Measurements from ENCODE around the gene EPS8.
"Not testable (repeated sequence)": the region's sequence is repeated elsewhere in the genome, so short reads cannot be mapped to it uniquely, and the experiment has no call there.

EPS8 gene

DNA sequence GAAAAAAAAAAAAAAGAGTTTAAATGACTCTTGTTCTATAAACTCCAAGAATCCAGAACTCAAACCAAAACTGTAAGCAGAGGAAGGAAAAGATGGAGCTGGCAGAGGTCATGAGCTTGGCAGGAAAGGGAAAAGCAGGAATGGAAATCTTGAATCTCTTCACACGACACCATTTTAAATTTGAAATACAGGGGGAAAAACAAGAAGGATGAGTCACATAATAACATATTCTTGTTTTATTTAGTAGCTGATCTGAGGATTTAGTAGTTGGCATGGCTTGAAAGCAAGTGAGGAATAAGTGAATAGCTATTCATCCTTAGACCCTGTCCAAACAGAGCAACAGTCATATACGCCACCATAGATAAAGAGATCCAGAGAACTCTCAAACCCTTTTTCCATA, 35.0 kb downstream of the EPS8 start:
- DNase-seq, result peak; percentile 38

DNA sequence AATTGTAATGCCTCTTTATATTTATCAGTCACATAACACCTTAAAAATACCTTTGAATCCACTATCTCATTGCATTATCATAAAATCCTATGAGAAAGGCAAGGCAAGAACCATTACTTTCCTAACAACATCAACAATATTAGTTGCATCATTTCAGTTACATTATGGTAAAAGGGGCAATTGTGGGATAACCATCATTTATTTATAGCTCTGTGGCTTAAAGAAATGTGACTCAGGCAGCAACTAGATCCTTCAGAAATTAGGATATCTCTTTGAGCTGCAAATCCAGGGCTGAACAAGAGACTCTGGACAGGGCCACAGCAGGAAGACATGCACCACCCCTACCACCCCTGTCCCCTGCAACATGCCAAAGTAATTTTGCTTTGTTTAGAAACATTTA, 36.4 kb downstream of the EPS8 start:
- peak; percentile 74 for DNase-seq

DNA sequence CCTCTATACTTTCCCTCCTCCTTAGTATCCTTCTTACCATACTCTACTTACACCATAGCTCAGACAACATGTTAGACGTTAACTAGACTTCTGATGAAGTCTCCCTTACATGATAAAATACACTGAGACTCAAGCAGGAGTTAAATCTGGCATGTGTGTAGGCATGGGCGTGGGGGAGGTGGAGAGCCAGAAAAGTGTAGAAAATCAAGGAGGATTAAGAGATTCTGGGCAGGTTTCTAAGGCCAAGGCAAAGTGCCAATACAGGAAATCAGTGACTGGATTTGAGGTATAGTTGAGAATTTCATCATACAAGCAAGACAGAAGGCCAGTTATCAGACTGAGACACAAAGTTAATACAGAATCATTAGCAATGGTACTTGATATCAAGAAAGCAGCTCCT, 37.4 kb downstream of the EPS8 start:
- DNase-seq, result peak; percentile 72

DNA sequence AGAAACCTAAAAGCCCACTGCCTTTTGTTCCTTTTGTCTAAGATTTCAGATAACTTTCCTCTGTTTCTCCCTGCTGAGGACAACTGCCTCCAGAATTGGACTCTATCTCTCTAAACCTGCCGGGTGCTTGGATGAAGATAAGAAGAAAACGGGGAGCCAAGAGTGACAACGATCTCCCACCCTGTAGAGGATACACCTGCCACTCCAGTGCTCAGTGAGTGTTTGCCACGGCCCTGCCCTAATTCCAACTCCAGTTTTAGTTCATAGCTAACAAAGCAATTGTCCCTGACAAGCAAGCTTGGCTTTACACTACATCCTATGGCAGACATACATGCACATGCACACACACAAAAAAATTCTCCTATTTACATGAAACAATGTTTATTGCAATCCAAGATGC, 39.3 kb downstream of the EPS8 start:
- no peak for DNase-seq

DNA sequence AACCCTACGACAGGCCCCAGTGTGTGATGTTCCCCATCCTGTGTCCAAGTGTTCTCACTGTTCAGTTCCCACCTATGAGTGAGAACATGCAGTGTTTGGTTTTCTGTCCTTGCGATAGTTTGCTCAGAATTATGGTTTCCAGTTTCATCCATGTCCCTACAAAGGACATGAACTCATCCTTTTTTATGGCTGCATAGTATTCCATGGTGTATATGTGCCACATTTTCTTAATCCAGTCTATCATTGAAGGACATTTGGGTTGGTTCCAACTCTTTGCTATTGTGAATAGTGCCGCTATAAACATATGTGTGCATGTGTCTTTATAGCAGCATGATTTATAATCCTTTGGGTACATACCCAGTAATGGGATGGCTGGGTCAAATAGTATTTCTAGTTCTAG, 47.3 kb downstream of the EPS8 start:
- not testable (repeated sequence) for DNase-seq

DNA sequence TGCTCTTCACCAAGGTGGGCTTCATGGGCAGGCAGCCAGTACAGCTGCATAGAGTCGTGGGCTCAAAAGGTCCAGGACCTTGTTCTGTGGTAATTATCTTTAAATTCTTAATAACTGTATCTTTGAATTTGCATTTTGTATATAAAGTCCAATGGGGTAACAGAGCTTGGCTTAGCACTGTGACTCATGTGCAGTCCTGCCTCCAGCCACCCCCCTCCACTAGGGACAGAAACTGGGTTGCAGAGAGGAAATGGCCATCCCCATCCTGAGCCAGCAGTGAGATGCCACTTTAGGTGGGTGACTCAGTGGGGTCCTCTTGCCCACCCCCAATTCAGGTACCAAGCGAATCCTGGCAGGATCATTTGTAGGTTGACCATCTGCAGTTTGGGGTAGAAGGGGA, 48.1 kb downstream of the EPS8 start:
- DNase-seq, result no peak

DNA sequence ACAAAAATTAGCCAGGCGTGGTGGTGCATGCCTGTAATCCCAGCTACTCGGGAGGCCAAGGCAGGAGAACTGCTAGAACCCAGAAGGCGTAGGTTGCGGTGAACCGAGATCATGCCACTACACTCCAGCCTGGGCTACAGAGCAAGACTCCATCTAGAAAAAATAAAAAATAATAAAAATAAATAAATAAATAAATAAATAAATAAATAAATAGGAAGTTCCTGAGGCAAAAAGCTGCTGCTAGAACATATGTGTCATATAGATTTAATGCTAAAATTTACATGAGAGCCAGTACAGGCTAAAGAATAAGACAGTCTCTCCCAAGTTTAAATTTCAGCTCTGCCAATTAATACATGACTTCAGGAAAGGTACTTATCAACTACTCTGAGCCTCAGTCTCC, 48.8 kb downstream of the EPS8 start:
- DNase-seq, result not testable (repeated sequence)

DNA sequence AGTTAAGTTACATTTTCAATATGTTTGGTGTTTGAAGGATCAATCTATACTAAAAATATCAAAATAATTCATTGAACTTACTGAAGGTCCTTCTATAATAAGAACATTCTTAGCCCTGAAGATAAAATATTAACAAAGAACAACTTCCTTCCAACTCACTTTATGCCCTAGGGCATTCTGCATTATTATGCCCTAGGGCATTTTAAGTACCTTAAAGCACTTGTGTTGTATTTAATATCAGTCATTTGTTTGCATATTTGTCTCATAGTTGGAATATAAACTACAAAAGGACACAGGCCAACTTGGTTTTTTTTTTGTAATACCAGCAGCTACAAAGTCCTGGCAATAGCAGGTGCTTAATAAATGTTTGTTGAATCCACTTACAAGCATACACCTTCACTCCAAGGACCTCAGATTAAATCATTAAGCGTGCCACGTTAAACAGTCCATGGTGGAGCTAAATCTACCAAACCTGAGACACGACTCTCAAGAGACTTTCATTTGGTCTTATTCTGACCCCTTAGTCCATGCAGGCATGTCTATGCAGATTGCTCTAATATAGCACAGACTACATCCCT, 50.7 kb downstream of the EPS8 start:
- no peak for DNase-seq

DNA sequence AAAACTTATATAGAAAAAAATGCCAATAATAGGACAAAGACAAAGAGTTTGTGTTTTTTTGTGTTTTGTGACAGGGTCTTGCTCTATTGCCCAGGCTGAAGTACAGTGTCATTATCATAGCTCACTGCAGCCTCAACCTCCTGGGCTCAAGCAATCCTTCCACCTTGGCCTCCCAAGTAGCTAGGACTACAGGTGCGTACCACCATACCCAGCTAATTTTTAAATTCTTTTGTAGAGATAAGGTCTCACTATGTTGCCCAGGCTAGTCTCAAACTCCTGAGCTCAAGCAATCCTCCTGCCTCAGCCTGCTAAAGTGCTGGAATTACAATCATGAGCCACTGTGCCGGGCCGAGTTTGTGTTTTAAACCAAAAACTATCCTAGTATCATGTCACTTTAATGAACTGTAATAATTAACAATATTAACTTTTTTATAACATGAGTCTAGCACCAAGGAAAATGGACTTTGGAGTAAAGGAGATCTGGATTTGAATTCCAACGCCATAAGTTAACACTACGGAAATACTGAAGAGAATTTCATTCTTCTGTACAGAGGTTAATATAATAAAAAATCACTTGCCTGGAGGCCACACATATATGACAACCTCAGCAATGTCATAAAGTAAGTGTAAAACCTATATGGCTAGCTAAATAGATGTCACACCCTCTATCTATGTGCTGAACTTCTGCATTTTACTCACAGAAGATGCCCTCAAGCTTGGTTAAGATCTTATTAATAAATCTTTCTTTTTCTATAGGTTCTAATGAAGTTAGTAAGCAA, 53.2 kb downstream of the EPS8 start:
- DNase-seq, result no peak

DNA sequence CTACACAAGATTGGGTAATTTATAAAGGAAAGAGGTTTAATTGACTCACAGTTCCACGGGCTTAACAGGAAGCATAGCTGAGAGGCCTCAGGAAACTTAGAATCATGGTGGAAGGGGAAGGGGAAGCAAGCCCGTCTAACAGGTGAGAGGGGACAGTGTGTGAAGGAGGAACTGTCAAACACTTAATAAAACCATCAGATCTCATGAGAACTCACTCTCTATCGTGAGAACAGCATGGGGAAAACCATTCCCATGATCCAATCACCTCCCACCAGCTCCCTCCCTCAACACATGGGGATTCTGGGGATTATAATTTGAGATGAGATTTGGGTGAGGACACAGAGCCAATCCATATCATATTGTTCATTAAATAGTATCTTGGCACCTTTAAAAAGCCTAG, 56.1 kb downstream of the EPS8 start:
- no peak for DNase-seq

DNA sequence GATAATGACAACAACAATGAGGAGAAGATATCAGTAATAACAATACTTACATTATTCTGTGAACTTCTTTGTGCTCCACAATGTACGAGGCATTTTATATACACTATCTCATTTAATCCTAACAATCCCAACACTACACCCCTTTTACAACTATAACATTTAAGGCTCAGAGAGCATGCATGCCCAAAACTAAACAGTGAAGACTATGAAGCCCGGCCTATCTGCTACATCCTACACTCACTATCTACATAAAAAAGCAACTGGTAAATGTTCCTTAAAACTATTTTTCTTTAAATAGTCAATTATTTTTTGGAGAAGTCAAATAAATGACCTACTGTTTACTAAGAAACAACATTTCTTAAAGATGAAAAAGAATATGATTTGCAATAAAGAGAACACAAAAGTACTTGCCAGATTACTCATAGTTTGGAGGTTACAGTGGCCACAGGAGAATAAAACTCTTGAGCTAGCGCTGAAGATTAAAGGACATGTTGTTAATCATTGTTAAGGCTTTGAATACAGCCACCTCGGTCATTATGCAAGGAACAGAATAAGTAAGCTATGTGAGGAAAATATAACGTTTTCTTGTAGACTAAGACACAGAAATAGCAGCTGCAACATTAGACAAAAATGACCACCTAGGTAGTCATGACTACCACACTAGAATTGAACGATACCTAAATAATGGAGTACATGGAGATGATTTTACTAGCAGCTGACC, 56.7 kb downstream of the EPS8 start:
- DNase-seq, result peak; percentile 50

DNA sequence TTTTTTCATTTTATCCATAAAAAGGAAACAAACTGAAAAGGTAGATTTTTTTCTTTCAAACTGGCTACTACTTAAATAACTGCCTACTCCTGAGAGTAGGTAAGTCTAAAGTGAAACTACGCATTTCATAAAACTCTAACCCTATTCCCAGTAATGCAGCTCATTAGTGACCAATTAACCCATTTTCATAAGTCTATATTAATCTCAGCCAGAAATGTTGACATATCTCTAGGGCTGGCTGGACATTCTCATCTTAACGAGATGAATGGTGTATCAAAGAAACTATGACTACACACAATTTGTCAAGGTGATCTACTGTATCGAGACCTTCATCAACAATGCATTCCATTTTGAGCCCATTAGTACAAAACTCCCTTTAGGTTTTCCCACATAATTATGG, 57.2 kb downstream of the EPS8 start:
- no peak for DNase-seq

DNA sequence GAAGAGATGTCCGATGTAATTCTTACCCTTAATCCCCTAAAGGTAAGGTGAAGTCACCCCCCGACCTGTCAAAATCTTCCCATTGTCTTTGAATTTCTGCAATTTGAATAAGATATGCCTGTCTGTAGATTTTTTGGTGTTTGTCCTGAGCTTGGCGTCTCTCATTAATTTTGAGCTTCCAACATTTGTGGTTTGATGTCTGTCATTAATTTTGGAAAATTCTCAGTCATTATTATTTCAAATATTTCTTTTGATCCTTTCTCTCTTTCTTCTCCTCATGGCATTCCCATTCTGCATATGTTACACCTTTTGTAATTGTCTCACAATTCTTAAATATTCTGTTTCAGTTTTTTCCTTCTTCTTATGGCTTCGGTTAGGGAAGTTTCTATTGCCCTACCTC, 60.1 kb downstream of the EPS8 start:
- DNase-seq, result no peak

DNA sequence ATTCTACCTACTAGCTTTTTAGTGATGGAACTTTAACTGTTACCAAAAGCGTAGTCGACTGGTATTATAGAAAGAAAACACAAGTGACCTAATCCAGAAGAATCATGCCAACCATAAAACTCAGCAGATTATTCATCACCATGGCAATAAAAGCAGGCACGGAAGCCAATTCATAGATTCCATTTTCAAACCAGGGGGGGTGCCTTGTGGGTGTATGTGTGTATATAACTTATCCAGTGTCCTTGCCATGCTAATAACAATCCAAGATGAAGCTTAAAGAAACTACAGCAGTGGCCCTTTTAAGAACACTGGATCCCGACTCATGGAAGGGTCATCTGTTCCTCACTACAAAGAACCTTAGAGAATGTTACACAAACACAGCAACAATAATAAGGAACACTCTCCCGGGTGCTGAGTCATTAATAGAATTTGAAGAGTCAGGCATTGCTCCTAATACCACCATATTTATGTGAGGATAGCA, 61.0 kb downstream of the EPS8 start:
- DNase-seq, result peak; percentile 66

DNA sequence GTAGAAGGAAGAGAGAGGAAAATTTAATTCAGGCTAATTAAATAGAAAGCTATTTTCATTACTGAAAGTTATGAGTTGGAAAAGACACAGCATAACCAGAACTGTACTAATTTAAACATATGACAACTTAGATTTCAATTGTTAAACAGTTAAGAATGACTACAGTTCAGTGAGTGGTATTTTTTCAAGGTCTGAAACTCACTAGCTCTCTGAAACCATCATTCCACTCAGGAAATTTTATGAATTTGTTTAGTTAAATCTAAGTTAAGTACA, 62.4 kb downstream of the EPS8 start:
- no peak for DNase-seq

DNA sequence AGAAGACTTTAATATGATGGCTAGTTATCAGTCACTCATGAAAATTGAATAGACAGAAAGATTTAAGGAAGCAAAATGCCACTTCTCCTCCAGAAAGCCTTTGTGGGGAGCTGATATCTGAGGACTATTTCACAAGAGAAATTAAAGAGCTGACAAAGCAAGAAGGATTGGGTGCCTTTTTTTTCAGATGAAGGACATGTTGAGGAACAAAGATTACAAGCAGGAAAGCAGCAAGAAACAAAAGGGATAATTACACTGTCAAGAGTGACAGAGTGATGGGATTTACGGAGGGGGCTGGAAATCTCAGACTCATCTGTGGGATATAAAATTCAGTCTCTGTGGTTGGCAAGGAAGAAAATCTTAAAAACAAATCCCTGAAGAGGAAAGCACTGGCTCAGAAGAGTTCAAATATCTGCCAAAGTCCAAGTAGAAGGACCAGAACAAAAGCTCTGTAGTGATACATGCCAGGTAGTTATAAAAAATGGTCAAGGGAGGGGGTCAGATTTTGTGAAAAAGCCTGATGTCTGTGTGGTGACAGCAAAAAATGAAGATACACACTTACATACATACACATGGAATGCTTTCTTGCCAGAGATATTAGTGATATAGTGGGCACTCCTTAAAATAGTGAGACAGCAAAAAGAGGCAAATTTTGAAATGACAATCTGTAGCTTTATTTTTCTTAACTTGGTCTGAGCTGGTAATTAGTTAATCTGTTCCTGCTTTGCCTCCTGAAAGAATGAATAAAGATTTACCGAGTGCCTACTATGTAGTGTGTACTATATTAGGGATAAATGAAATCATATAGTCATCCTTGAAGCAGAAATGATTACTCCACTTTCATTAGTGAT, 62.9 kb downstream of the EPS8 start:
- DNase-seq, result peak; percentile 42

DNA sequence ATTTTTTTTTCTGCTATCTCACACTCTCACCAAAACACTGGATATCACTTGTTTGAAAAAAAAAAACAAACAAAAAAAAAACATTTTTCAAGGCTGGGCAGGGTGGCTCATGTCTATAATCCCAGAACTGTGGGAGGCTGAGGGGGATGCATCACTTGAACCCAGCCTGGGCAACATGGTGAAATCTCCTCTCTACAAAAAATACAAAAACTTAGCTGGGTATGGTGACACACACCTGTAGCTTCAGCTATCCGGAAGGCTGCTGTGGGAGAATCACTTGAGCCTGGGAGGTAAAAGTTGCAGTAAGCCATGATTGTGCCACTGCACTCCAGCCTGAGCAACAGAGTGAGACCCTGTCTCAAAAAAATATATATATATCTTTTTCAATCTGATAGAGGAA, 66.2 kb downstream of the EPS8 start:
- no peak for DNase-seq

DNA sequence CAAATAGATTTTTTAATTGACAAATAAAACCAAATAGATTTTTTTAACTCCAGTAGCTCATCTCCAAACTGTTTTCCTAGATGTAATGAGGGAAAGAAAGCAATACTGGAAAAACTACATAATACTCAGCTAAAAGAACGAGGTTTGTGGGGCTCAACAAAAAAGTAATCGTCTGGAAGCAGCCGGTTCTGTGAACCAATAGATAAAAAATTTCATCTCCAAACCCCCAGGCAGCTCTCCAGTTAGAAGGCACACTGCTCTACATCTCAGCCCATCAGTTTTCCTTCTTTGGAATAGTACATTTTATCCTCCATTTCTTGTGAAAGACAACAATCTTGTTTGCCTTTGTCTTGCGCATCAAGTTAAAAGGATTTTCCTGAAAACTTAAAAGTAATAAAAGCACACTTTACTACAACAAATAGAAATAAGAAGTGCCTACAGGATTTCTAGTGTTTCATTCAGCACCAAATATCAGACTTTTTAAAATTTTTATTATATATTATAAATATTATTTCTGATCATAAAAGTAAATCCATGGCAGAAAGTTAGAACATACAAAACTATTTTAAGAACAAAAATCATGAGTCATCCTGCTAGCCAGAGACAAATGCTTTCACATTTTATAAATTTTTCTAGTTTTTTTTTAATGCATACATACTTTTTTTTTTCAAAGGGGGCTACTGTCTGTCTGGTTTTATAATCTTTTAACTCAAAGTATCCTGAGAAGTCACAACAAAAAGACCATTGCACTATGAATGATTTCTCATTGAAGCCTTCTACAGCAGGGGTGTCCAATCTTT, 67.7 kb downstream of the EPS8 start:
- DNase-seq, result peak; percentile 64

DNA sequence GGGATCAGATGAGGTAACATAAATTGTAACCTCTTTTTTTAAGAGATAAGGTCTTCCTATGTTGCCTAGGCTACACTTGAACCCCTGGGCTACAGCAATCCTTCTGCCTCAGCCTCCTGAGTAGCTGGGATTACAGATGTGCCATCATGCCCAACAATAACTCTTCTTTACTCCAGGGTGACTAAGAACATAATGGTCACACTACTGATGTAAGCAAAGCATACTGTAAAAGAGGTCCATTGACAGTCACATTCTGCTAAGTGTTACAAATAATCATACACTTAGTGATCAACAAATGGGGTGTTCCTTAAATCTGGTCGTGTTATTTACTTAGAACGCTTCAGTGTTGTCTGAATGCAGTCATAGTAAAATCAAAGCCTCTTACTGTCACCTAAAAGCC, 68.9 kb downstream of the EPS8 start:
- no peak for DNase-seq

DNA sequence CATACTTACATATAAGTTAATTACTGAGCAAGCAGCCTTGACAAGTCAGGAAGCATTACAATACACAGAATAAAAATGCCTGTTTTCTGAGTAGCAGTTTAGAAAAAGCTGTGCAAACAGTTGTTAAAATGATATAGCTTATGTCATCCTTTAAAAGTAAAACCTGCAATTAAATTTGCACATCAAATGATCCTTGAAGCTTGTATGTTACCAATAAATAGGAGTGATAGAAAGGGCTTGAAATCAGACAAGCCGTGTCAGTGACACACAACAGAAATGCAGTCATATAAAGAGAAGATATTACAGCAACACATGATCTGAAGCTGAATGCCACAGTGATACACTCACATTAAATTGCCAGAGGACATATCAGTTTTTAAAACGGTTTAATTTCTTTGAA, 70.0 kb downstream of the EPS8 start:
- no peak for DNase-seq

DNA sequence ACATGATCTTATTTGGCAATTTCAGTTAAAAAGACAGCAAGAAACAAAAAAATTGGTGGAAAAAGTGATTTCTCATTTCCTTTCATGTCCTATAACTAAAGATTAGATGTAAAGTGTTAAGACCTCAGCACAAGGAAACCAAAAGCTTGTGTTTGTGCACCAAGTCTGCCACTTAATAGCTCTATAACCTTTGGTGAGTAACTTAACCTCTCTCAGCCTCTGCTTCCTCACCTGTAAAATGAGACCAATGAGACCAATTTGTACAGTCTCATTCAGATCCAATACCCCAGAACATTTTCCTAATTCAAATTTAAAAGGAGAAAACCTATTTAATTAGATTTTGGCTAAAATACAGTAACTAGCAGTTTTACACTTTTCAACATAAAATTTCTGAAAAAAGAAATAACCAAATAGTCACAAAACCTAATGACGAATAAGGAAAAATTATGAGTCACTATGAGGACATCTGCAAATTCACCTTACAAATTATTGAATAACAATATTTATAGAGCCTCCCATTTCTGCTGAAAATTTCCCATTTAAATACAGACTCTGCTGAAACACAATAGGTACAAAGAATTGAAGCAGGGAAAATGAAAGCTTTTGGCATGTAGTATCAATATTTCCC, 71.1 kb downstream of the EPS8 start:
- DNase-seq, result no peak

DNA sequence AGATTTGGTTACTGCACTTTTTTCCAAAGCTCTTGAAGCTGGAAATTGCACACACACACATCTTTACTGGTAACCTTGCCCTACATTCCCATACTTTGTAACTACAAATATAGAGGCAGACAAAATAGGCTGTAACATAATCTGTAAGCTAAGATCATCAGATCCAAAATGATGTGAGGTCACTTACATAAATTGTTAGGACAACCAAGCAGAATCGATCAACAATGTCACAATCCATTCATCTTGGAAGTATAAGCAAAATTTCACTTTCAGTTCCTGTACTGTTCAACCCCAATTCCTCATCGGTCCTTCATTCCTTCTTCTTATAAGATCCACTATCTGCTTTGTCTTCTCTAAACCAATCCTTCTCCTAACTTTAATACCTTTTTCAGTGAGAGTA, 72.6 kb downstream of the EPS8 start:
- no peak for DNase-seq

Data from fibroblast of upper back skin (primary cell).